GM18867 (cell line): ENCODE measurements around the gene TMEM269.

ENCODE experiments used
- ATAC-seq: cut with Tn5 transposase; IDR thresholded peaks from one replicate; pipeline ENCODE4 v1.9.1; 2021; ENCODE audit warnings: mild to moderate bottlenecking, moderate library complexity; ENCODE audit not compliant: unreplicated experiment

Gene TMEM269

GRCh38 chr1:42784946-42785693 is at the start of gene TMEM269:
TSS of gene TMEM269 (plus strand) at chr1:42784991. CDS start at chr1:42789894, 4,903 bp downstream.
- no peak for ATAC-seq

- no peak for ATAC-seq
Observed at GRCh38 chr1:42735056-42735455, 49.7 kb upstream of the TMEM269 start.

DNA sequence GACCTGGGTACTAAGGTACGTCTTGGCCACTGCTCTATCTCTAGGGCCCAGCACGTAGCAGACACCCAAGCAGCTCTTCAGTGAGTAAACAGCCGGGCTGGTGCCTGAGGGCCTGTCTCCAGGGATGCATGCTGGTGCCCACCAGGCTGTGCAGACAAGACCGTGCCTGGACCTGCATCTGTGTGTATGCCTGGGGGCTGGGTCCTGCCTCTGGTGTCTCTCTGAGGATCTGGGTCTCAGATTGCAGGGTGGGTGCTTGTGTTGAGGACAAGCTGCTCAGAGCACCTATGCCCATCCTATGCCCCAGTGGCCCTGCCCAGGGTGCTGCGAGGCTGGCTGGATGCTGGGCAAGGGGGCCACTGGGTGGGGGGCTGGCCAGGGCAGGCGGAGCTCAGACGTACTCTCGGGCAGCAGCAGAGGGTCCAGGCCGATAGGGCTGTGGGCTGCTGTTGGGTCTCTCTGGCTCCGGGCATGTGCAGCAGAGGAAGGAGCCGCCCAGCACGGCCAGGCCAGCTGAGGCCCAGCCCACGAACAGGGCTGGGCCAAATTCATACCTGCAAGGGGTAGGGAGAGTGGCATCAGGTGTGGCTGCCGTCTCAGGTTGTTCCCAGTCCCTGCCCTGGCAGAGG is 49.2 kb upstream of the TMEM269 start:
- ATAC-seq, result no peak

GRCh38 chr1:42736152-42736551 is 48.6 kb upstream of the TMEM269 start:
- ATAC-seq, result no peak

- ATAC-seq, result no peak
Observed at GRCh38 chr1:42736571-42737200, 48.1 kb upstream of the TMEM269 start.

GRCh38 chr1:42737257-42737656 is 47.5 kb upstream of the TMEM269 start:
- ATAC-seq, result no peak

GRCh38 chr1:42737986-42738677 is 46.7 kb upstream of the TMEM269 start:
- ATAC-seq, result no peak

DNA sequence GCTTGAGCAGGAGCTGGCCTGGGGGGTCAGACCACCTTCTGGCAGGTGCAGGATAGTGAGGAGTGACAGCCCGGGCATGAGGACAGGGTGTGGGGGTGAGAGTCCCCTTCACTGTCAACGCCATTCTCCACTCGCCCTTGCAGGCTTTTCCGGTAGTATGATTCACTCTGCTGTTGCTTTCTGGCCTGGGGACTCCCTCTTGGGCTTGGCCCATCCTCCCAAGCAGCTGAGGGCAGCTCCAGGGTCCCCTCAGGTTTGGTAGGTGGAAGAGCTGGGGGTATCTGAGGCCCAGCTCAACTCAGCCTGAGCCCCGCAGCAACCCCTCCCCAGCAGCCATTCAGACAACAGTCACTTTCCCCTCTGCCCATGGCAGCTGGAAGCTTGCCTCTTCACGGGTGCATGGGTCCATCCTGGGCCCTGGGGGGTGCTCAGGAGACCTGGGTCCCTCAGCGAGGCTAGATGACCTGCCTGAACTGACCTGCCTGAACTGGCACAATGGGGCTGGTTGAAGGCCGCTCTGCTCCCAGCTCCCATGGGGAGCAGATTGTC is 46.0 kb upstream of the TMEM269 start:
- no peak for ATAC-seq

DNA sequence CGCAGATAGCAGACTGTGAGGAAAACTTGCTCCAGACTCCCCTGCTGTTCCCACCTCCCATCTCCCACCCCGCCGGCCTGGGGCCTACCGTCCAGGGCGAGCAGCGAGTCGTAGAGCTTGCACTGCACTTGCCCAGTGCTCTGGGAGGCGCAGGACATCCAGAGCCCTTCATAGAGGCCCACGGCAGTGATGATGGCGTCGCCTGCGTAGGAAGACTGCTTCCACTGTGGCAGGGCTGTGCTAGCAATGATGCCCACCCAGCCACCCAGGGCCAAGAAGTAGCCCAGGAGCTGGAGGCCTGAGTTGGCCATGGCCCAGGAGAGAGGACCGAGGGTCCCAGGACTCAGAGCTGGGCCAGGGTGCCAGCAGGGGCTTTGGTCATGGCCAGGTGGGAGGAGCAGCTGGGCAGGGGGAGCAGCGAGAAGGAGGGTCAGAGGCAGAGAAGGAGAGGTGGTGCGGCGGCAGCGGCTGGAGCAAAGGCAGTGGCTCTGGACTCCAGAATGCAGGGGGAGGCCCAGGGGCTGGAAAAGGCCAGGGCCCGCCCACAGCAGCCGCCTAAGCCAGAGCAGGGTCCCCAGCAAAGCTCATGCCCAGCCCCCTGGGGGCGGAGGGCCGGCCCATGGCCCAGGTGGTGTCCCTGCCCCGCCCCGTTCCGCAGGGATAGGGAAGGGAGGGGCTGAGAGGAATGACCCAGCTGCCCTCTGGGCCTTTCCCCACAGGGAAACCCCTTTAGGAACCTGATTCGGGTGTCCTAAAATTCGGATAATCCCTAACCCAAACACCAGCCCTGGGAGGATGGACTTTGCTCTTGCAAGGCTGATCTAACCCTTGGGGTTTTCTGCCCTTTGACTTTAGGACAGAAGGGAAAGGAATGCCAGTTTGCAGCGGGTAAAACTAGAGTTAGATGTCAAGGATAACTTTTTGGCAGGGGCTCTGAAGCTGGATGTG is 44.8 kb upstream of the TMEM269 start, which contains the start of gene CLDN19:
Gene CLDN19 (minus strand): TSS at position 484 of the 948 bp plus-strand sequence. CDS start 173 bp downstream, at position 311.
- no peak for ATAC-seq

DNA sequence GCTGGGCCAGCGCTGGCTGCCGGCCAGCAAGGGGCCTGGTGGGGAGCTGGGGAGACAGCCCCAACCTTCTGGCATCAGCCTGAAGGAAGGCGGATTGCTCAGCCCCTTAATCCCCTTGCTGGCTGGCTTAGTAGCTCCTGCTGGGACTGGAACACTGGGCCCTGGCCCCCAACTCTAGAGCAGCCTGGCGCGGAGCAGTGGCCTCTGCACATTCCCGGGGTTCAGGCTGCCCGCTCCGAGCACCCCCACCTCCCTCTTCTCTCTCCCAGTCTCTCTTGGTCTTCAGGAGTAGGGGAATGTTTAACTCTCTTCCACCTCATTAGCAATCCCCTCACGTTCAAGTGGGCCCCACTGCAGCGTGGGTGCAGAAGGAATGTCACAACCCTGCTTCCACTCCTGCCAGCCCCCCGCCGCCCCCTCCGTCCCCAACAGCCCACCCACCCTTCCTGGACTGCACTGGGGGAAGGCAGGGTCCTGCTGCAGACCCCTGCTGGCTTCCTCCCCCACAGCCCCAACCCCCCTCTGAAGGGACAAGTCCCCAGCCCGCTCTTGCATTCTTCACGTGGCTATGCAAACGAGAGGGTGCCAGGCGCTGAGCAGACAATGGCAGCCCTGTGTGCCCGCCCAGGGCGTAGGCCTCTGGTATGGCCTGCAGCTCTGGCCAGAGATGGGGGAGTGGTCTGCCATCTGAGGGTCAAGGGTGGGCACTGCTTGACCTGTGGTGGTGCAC is 43.8 kb upstream of the TMEM269 start:
- no peak for ATAC-seq

- no peak for ATAC-seq
Observed at GRCh38 chr1:42741706-42742105, 43.1 kb upstream of the TMEM269 start.

GRCh38 chr1:42742141-42742540 is 42.6 kb upstream of the TMEM269 start:
- no peak for ATAC-seq

GRCh38 chr1:42742617-42743316 is 42.0 kb upstream of the TMEM269 start:
- no peak for ATAC-seq

GRCh38 chr1:42743317-42744147 is 41.3 kb upstream of the TMEM269 start:
- ATAC-seq, result no peak

- ATAC-seq, result no peak
Observed at GRCh38 chr1:42744148-42744413, 40.7 kb upstream of the TMEM269 start.

DNA sequence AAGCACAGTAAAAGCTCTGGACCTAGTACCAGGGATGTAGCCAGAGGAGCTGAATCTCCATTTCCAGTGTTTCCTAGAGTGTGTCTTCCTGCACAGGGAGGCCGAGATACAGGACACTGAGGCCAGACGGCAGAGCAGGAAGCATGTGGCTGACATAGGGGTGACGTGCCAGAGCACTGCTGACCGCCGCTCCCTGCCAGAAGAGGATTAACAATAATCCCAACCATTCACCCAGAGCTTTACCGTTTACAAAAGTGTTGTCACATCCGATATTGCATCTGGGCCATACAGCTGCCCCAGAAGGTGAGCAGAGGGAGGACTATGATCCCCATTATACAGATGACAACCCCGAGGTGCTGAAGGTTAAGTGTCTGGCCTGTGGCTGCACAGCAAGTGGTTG is 38.9 kb upstream of the TMEM269 start:
- ATAC-seq, result no peak

- ATAC-seq, result no peak
Observed at GRCh38 chr1:42746436-42747105, 38.2 kb upstream of the TMEM269 start.

- no peak for ATAC-seq
Observed at GRCh38 chr1:42747125-42747524, 37.7 kb upstream of the TMEM269 start.
